GM12878 (cell line): ENCODE data around the gene AP1M1. TPM values are rescaled to one million over a fixed set of nuclear protein-coding genes. Genes with fewer than 3 reads are reported as not detected.
A peak's percentile ranks its signal among the peaks of the same experiment; 100 is the strongest.

Source experiments
- ATAC-seq: fragments of 200-7000 bp; cut with Tn5 transposase; 3 replicates; pipeline ENCODE4 v1.9.1; 2020; ENCODE audit warnings: mild to moderate bottlenecking, moderate library complexity
- BruUV-seq: library from RNA; stranded (reverse); fragments of 400-500 nt; replicated peaks from 2 replicates; lab custom pipeline; 2021; lab: Mats Ljungman, UMichigan
- CTCF ChIA-PET: fragments of 300-600 bp; sonication (Branson Sonifier 250); formaldehyde crosslinking; extraction: SDS; loops from one replicate; lab custom pipeline; 2021; ENCODE audit warnings: inconsistent platforms; lab: Yijun Ruan, JAX
- POLR2A ChIA-PET: fragments of 350-600 bp; formaldehyde crosslinking; extraction: SDS; loops from one replicate; lab custom pipeline; 2021; ENCODE audit warnings: inconsistent platforms; lab: Charles Lee
- RAD21 ChIA-PET: fragments of 300-600 bp; sonication (Branson Sonifier 250); formaldehyde crosslinking; loops from one replicate; lab custom pipeline; 2023; ENCODE audit warnings: antibody characterized with exemption; ENCODE audit not compliant: unreplicated experiment; lab: Charles Lee
- SMC1A ChIA-PET: fragments of 300-600 bp; sonication (Branson Sonifier 250); formaldehyde crosslinking; loops from one replicate; lab custom pipeline; 2023; ENCODE audit not compliant: unreplicated experiment, uncharacterized antibody; lab: Charles Lee
- DNase-seq: peaks from one replicate; pipeline ENCODE4 v3.0.0-alpha.2; 2011; ENCODE audit warnings: low read depth, low spot score
- FAIRE-seq: peaks from 3 replicates; lab custom pipeline; 2011; peaks lifted over from hg19 to GRCh38; lab: Jason Lieb, UNC
- H2AFZ ChIP-seq: 2 replicates; pipeline ENCODE4 v1.6.0; 2011; ENCODE audit warnings: low read depth, low read length, control low read depth; ENCODE audit not compliant: control insufficient read depth
- H3K27ac ChIP-seq: 2 replicates; pipeline ENCODE4 v1.5.1; 2011; ENCODE audit warnings: control low read depth; ENCODE audit not compliant: control insufficient read depth, insufficient read depth
- H3K27me3 ChIP-seq, 2 experiments: replicated peaks in 1 of 2; 2 replicates each; pipeline versions ENCODE4 v1.6.0 to v1.6.1; 2011; ENCODE audit warnings: low read length in 1 of 2; ENCODE audit not compliant: control insufficient read depth in 2 of 2, insufficient read depth in 2 of 2
- H3K36me3 ChIP-seq, 2 experiments: 2 replicates each; pipeline ENCODE4 v1.5.1; 2011; ENCODE audit warnings: low read length in 1 of 2; ENCODE audit not compliant: control insufficient read depth in 2 of 2, insufficient read depth in 2 of 2
- H3K4me1 ChIP-seq: 2 replicates; pipeline ENCODE4 v1.6.1; 2011; ENCODE audit warnings: mild to moderate bottlenecking, low read length, moderate library complexity, mixed read lengths; ENCODE audit not compliant: control insufficient read depth, insufficient read depth
- H3K4me2 ChIP-seq: 2 replicates; pipeline ENCODE4 v1.6.0; 2011; ENCODE audit warnings: control low read depth; ENCODE audit not compliant: control insufficient read depth, insufficient read depth
- H3K4me3 ChIP-seq: fragments of 200-600 bp; sonication (generic); 2 replicates; pipeline ENCODE4 v1.5.1; 2016
- H3K79me2 ChIP-seq: 2 replicates; pipeline ENCODE4 v1.6.0; 2011; ENCODE audit warnings: low read length; ENCODE audit not compliant: control insufficient read depth, insufficient read depth
- H3K9ac ChIP-seq: 2 replicates; pipeline ENCODE4 v1.8.0; 2011; ENCODE audit warnings: low read length, control low read depth, mixed read lengths; ENCODE audit not compliant: control insufficient read depth, insufficient read depth
- H3K9me3 ChIP-seq: replicated peaks from 3 replicates; pipeline ENCODE4 v1.5.1; 2011; ENCODE audit warnings: mild to moderate bottlenecking, low read length; ENCODE audit not compliant: control insufficient read depth, insufficient read depth
- H4K20me1 ChIP-seq: 2 replicates; pipeline ENCODE4 v1.6.0; 2011; ENCODE audit not compliant: control insufficient read depth, insufficient read depth
- ATF7 ChIP-seq: fragments of 450-650 bp; IDR thresholded peaks from 2 replicates; pipeline ENCODE4 v1.6.1; 2016; ENCODE audit warnings: low read depth, mild to moderate bottlenecking
- EGR1 ChIP-seq, 2 experiments: IDR thresholded peaks; 1 replicate in 1 of 2; 2 replicates in 1 of 2; pipeline ENCODE4 v1.6.1; 2011 to 2012; ENCODE audit warnings: low read depth in 2 of 2, low read length in 2 of 2, borderline replicate concordance in 1 of 2, mild to moderate bottlenecking in 1 of 2, moderate library complexity in 1 of 2
- ELK1 ChIP-seq: IDR thresholded peaks from 2 replicates; pipeline ENCODE4 v1.6.1; 2012; ENCODE audit warnings: low read depth, low read length, improper control_type of control experiment
- GABPA ChIP-seq: IDR thresholded peaks from 2 replicates; pipeline ENCODE4 v1.6.1; 2014; ENCODE audit warnings: antibody characterized with exemption, low read depth, mild to moderate bottlenecking, inconsistent platforms
- HDAC2 ChIP-seq: fragments of 200-600 bp; sonication (generic); IDR thresholded peaks from 2 replicates; pipeline ENCODE4 v1.6.1; 2017
- HDGF ChIP-seq: fragments of 450-650 bp; IDR thresholded peaks from 2 replicates; pipeline ENCODE4 v1.6.1; 2016; ENCODE audit warnings: antibody characterized with exemption
- IRF4 ChIP-seq: IDR thresholded peaks from 2 replicates; pipeline ENCODE4 v1.6.1; 2011; ENCODE audit warnings: low read depth, low read length
- PKNOX1 ChIP-seq: fragments of 450-650 bp; IDR thresholded peaks from 2 replicates; pipeline ENCODE4 v1.6.1; 2016; ENCODE audit warnings: mild to moderate bottlenecking
- RCOR1 ChIP-seq: conservative IDR thresholded peaks from 2 replicates; pipeline ENCODE4 v1.6.1; 2012; ENCODE audit warnings: low read depth, low read length, improper control_type of control experiment
- RUNX3 ChIP-seq: IDR thresholded peaks from 2 replicates; pipeline ENCODE4 v1.6.1; 2012; ENCODE audit warnings: low read length, inconsistent platforms
- SMAD1 ChIP-seq: fragments of 450-650 bp; IDR thresholded peaks from 2 replicates; pipeline ENCODE4 v1.6.1; 2018; ENCODE audit warnings: mild to moderate bottlenecking, low read depth; ENCODE audit not compliant: partially characterized antibody
- SUZ12 ChIP-seq: fragments of 200-600 bp; sonication (generic); IDR thresholded peaks from one replicate; pipeline ENCODE4 v1.6.1; 2018; ENCODE audit warnings: antibody characterized with exemption, mild to moderate bottlenecking; ENCODE audit not compliant: unreplicated experiment
- WGBS: methylation state at CpG from one replicate; pipeline ENCODE4 v1.1.6; 2016; ENCODE audit warnings: low lambda C conversion rate; ENCODE audit not compliant: insufficient replicate concordance, insufficient coverage; ENCODE audit errors: missing lambda C conversion rate; 5-methylcytosine and 5-hydroxymethylcytosine counted together
- in situ Hi-C: fragments of 300-500 bp; cut with MboI; formaldehyde crosslinking; loops from 9 replicates; pipeline ENCODE4 v1.14.3; 2018; ENCODE audit warnings: mixed read lengths
- intact Hi-C: fragments of 100-400 bp; cut with micrococcal nuclease; formaldehyde crosslinking; loops from one replicate; pipeline ENCODE4 v1.14.2; 2022; ENCODE audit not compliant: unreplicated experiment
- polyA plus RNA-seq, 11 experiments: library from polyadenylated mRNA; depleted of rRNA in 4 of 11; unstranded in 6 of 11; stranded (reverse) in 5 of 11; fragments of >200 nt; fragmentation: Nextera tagmentation in 4 of 11; fragmentation: Illumina TruSeq in 1 of 11; extraction: Ambion mirVana in 4 of 11; extraction: Trizol in 1 of 11; gene quantifications; 1 replicate in 1 of 11; 2 replicates in 10 of 11; pipeline versions ENCODE4 v1.2.1 to v1.2.3, GENCODE V29; 2011 to 2016; ENCODE audit warnings: inconsistent platforms in 2 of 11, missing spikeins in 2 of 11, low read depth in 1 of 11
- total RNA-seq, 4 experiments: library from RNA; depleted of rRNA in 3 of 4; stranded (reverse); fragments of >200 nt in 3 of 4; fragmentation: Illumina TruSeq in 1 of 4; extraction: Trizol in 1 of 4; gene quantifications; 2 replicates each; pipeline versions ENCODE4 v1.2.1 to v1.2.3, GENCODE V29; 2013 to 2021
- TF ChIP-seq, protein P1 (sequence below): IDR thresholded peaks from 2 replicates; pipeline ENCODE4 v1.6.1; 2011; ENCODE audit warnings: mild to moderate bottlenecking, low read depth, low read length, moderate library complexity; ENCODE audit not compliant: insufficient replicate concordance

The AP1M1 gene
- total and polyA plus RNA-seq, 10 of the 15 experiments (the other 5 are each of a cell fraction or from before 2014, with no cell fraction given) = 1.0 to 116 (median 44.7) TPM

- no peaks in the 10 kb centered on the region for H4K20me1 ChIP-seq
- 35% methylated on average over 22 of the region's 22 CpGs for WGBS
- no peaks in the 10 kb centered on the region for H3K36me3 ChIP-seq
- H2AFZ ChIP-seq = no peak overlapping the region
- ATAC-seq = no peak
- H3K4me3 ChIP-seq = no peak overlapping the region
- no peak for DNase-seq
- TF ChIP-seq RUNX3 (0 out of 2 replicates have a peak, but pooled peaks have one; percentile 19), PKNOX1 (no peak)
- peaks cover 2% of the 10 kb centered on the region; the same call in 2 of the 3 replicates for H3K9me3 ChIP-seq
- BruUV-seq = no TSS peak
- FAIRE-seq = no peak
- ChIA-PET POLR2A (no interaction called here), CTCF (no interaction called here), SMC1A (no interaction called here), RAD21 (no interaction called here)
- peaks cover 0 to 5% of the 10 kb centered on the region in 2 experiments; a peak in 2 of 4 replicates for H3K27me3 ChIP-seq
- no peaks in the 10 kb centered on the region for H3K79me2 ChIP-seq
- H3K9ac ChIP-seq = no peak overlapping the region
- in situ Hi-C loops (no loop called here), intact Hi-C loops (no loop called here)
- H3K27ac ChIP-seq = no peak overlapping the region
- H3K4me1 ChIP-seq = peaks cover 7% of the 10 kb centered on the region; the same call in 1 of the 2 replicates
- H3K4me2 ChIP-seq = no peak overlapping the region
Measured at GRCh38 chr19:16285769-16286498, 88.2 kb downstream of the AP1M1 start.

DNA sequence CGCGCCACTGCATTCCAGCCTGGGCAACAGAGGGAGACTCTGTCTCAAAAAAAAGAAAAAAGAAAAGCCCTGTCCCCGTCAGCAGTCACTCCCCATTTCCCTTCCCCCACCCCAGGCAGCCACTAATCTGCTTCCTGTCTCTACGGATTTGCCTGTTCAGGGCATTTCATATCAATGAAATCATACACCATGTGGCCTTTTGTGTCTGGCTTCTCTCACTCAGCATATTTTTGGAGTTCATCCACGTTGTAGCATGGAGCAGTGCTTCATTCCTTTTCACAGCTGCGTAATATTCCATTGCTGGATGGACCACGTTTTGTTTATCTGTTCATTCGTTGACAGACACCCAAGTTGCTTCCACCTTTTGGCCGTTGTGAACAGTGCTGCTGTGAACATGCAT, 90.8 kb downstream of the AP1M1 start:
- peaks cover 0 to 7% of the 10 kb centered on the region in 2 experiments; a peak in 2 of 4 replicates for H3K27me3 ChIP-seq
- no peak for ATAC-seq
- H2AFZ ChIP-seq = no peak overlapping the region
- SMC1A ChIA-PET = interaction anchor here (0.9 kb wide), 1 partner anchor 1637 kb away, joined by 3 read pairs; no protein-coding TSS in a partner anchor
- no peak overlapping the region for H3K4me3 ChIP-seq
- CTCF ChIA-PET = no interaction called here
- 57% methylated on average over 9 of the region's 9 CpGs for WGBS
- FAIRE-seq = no peak
- in situ Hi-C loops = no loop called here
- H3K36me3 ChIP-seq = no peaks in the 10 kb centered on the region
- no peaks in the 10 kb centered on the region for H3K79me2 ChIP-seq
- H4K20me1 ChIP-seq = no peaks in the 10 kb centered on the region
- BruUV-seq = no TSS peak
- no peak overlapping the region for H3K9ac ChIP-seq
- POLR2A ChIA-PET = no interaction called here
- H3K9me3 ChIP-seq = peaks cover 2% of the 10 kb centered on the region; the same call in 2 of the 3 replicates
- RAD21 ChIA-PET = no interaction called here
- H3K27ac ChIP-seq = no peak overlapping the region
- DNase-seq = no peak
- intact Hi-C loops = no loop called here
- H3K4me1 ChIP-seq = peaks cover 7% of the 10 kb centered on the region; the same call in 1 of the 2 replicates
- H3K4me2 ChIP-seq = no peak overlapping the region
- no peak for TF ChIP-seq RCOR1
- TF ChIP-seq HDGF = no peak
- TF ChIP-seq GABPA = no peak
- TF ChIP-seq, protein P1, sequence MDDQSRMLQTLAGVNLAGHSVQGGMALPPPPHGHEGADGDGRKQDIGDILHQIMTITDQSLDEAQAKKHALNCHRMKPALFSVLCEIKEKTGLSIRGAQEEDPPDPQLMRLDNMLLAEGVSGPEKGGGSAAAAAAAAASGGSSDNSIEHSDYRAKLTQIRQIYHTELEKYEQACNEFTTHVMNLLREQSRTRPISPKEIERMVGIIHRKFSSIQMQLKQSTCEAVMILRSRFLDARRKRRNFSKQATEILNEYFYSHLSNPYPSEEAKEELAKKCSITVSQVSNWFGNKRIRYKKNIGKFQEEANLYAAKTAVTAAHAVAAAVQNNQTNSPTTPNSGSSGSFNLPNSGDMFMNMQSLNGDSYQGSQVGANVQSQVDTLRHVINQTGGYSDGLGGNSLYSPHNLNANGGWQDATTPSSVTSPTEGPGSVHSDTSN = no peak
- TF ChIP-seq EGR1 (IDR thresholded peaks at IDR 0.05; ENCODE audit: borderline replicate concordance in 1 of 2, low read depth in 2 of 2, low read length in 2 of 2) = no peak
- TF ChIP-seq ATF7 = no peak
- no peak for TF ChIP-seq SMAD1
- no peak for TF ChIP-seq ELK1
- TF ChIP-seq HDAC2 = no peak
- TF ChIP-seq IRF4 = no peak
- TF ChIP-seq SUZ12 = no peak
